ENCODE data around the gene BLOC1S1.
A peak's percentile ranks its signal among the peaks of the same experiment; 100 is the strongest.

The BLOC1S1 gene

GRCh38 chr12:55694651-55695050 lies 21.2 kb upstream of the BLOC1S1 start:
- no peak for DNase-seq (ENCODE audit: low read depth in 2 of 2)

- no peak for DNase-seq (ENCODE audit: low read depth in 2 of 2)
Observed at GRCh38 chr12:55695349-55695748, 20.5 kb upstream of the BLOC1S1 start.

GRCh38 chr12:55696141-55696540 lies 19.7 kb upstream of the BLOC1S1 start:
- DNase-seq (ENCODE audit: low read depth in 2 of 2), result no peak

- DNase-seq (ENCODE audit: low read depth in 2 of 2), result no peak
Observed at GRCh38 chr12:55696796-55697462, 18.9 kb upstream of the BLOC1S1 start.

GRCh38 chr12:55697686-55698085 lies 18.2 kb upstream of the BLOC1S1 start:
- DNase-seq (ENCODE audit: low read depth in 2 of 2), result no peak

- DNase-seq (ENCODE audit: low read depth in 2 of 2), result no peak
Observed at GRCh38 chr12:55698241-55698955, 17.4 kb upstream of the BLOC1S1 start.

- DNase-seq (ENCODE audit: low read depth in 2 of 2), result no peak
Observed at GRCh38 chr12:55698965-55699364, 16.9 kb upstream of the BLOC1S1 start.

GRCh38 chr12:55699471-55700055 lies 16.3 kb upstream of the BLOC1S1 start:
- DNase-seq (ENCODE audit: low read depth in 2 of 2), result no peak

- no peak for DNase-seq (ENCODE audit: low read depth in 2 of 2)
Observed at GRCh38 chr12:55700255-55701018, 15.4 kb upstream of the BLOC1S1 start.

GRCh38 chr12:55702861-55703260 lies 13.0 kb upstream of the BLOC1S1 start:
- DNase-seq (ENCODE audit: low read depth in 2 of 2), result no peak

GRCh38 chr12:55703288-55703687 lies 12.6 kb upstream of the BLOC1S1 start:
- no peak for DNase-seq (ENCODE audit: low read depth in 2 of 2)

GRCh38 chr12:55703901-55704761 lies 11.7 kb upstream of the BLOC1S1 start:
- no peak for DNase-seq (ENCODE audit: low read depth in 2 of 2)

GRCh38 chr12:55704824-55705718 lies 10.8 kb upstream of the BLOC1S1 start:
- DNase-seq (ENCODE audit: low read depth in 2 of 2), result no peak

GRCh38 chr12:55705782-55706402 lies 10.0 kb upstream of the BLOC1S1 start:
- no peak for DNase-seq (ENCODE audit: low read depth in 2 of 2)

GRCh38 chr12:55706568-55707218 lies 9.2 kb upstream of the BLOC1S1 start:
- no peak for DNase-seq (ENCODE audit: low read depth in 2 of 2)

GRCh38 chr12:55707219-55707671 lies 8.6 kb upstream of the BLOC1S1 start:
- no peak for DNase-seq (ENCODE audit: low read depth in 2 of 2)

- peak in 1 of 2 donors; percentile 63 for DNase-seq (ENCODE audit: low read depth in 2 of 2)
Observed at GRCh38 chr12:55707841-55708694, 7.8 kb upstream of the BLOC1S1 start, which contains the start of gene ITGA7. ITGA7 (minus strand) TSS chr12:55707904; CDS start chr12:55707682, 222 bp downstream.

- no peak for DNase-seq (ENCODE audit: low read depth in 2 of 2)
Observed at GRCh38 chr12:55708695-55709233, 7.1 kb upstream of the BLOC1S1 start.
